Gastrocnemius medialis (tissue), 4 donors: ENCODE data around the gene CYTH1.

ENCODE experiments used
- POLR2A ChIP-seq, 2 donors: fragments of 450-650 bp; IDR thresholded peaks; one replicate each; pipeline ENCODE4 v1.6.1; 2017; ENCODE audit warnings: antibody characterized with exemption in 2 of 2, mild to moderate bottlenecking in 2 of 2, moderate library complexity in 2 of 2
- TF ChIP-seq, protein P1 (sequence below), 5 experiments: fragments of 450-650 bp in 3 of 5; fragments of 200-600 bp in 2 of 5; sonication (generic) in 2 of 5; IDR thresholded peaks in 4 of 5; conservative IDR thresholded peaks in 1 of 5; 1 replicate in 4 of 5; 2 replicates in 1 of 5; pipeline ENCODE4 v1.5.1; 2016 to 2019; ENCODE audit warnings: antibody characterized with exemption in 5 of 5, mild to moderate bottlenecking in 3 of 5, moderate library complexity in 3 of 5

DNA sequence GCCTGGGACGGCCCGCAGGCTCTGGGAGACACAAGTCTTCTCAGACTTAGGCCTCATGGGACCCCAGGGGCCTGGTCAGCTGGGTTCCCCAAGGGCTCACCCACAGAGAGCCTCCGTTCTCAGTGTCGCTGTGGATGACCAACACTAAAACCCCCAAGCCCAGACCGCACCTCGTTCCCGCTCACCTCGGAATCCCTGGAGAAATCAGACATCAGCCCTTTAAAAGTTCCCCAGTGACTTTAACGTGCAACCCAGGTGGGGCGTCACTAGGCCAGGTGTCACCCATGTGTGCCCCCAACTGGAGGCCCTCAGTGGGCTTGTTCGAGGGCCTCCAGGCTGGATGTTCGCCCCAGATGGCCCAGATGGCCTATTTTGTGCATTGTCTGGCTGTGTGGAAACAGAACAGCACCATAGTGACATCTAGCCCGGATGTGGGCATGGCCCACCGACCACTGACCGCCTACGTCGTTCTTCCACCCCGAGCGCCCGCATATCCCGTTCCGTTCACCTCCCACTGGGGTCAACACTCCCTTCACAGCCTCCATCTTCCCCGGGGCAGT is 152.6 kb downstream of the CYTH1 start:
- TF ChIP-seq, protein P1, sequence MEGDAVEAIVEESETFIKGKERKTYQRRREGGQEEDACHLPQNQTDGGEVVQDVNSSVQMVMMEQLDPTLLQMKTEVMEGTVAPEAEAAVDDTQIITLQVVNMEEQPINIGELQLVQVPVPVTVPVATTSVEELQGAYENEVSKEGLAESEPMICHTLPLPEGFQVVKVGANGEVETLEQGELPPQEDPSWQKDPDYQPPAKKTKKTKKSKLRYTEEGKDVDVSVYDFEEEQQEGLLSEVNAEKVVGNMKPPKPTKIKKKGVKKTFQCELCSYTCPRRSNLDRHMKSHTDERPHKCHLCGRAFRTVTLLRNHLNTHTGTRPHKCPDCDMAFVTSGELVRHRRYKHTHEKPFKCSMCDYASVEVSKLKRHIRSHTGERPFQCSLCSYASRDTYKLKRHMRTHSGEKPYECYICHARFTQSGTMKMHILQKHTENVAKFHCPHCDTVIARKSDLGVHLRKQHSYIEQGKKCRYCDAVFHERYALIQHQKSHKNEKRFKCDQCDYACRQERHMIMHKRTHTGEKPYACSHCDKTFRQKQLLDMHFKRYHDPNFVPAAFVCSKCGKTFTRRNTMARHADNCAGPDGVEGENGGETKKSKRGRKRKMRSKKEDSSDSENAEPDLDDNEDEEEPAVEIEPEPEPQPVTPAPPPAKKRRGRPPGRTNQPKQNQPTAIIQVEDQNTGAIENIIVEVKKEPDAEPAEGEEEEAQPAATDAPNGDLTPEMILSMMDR (IDR thresholded peaks at IDR 0.05 in 4 of 5, conservative IDR thresholded peaks at IDR 0.05 in 1 of 5): no peak
- TF ChIP-seq POLR2A (IDR thresholded peaks at IDR 0.05): no peak
